ENCODE measurements around the gene SIK3. TPM values are rescaled to one million over a fixed set of nuclear protein-coding genes. Genes with fewer than 3 reads are reported as not detected.

SIK3 gene
- total RNA-seq, 4 donors from 2014 or later: 58.8 to 85.8 (median 59.8) TPM

GRCh38 chr11:116946414-116946813 lies 151.8 kb downstream of the SIK3 start:
- no peak for DNase-seq
- no peaks in the 10 kb centered on the region for H3K4me1 ChIP-seq
- no peak overlapping the region for H3K4me3 ChIP-seq
- no peak overlapping the region for H3K27ac ChIP-seq
- no peak for TF ChIP-seq CTCF (IDR thresholded peaks at IDR 0.05)
- no peak for TF ChIP-seq POLR2A (IDR thresholded peaks at IDR 0.05)
- no peaks in the 10 kb centered on the region for H3K9me3 ChIP-seq
- H3K27me3 ChIP-seq: no peaks in the 10 kb centered on the region
- H3K36me3 ChIP-seq: peaks cover 0 to 16% (median 0%) of the 10 kb centered on the region in 3 donors

- Histone ChIP-seq H3K4me1 (no peaks in the 10 kb centered on the region), H3K36me3 (no peaks in the 10 kb centered on the region), H3K27me3 (no peaks in the 10 kb centered on the region), H3K9me3 (no peaks in the 10 kb centered on the region), H3K4me3 (no peak overlapping the region), H3K27ac (no peak overlapping the region)
- no peak for TF ChIP-seq POLR2A (IDR thresholded peaks at IDR 0.05)
- no peak for TF ChIP-seq CTCF (IDR thresholded peaks at IDR 0.05)
- no peak for DNase-seq
Observed at GRCh38 chr11:116939499-116939898, 158.7 kb downstream of the SIK3 start.

GRCh38 chr11:116938471-116939070 lies 159.7 kb downstream of the SIK3 start:
- H3K4me1 ChIP-seq: no peaks in the 10 kb centered on the region
- no peaks in the 10 kb centered on the region for H3K9me3 ChIP-seq
- H3K36me3 ChIP-seq: no peaks in the 10 kb centered on the region
- TF ChIP-seq CTCF (IDR thresholded peaks at IDR 0.05) (no peak), POLR2A (IDR thresholded peaks at IDR 0.05) (no peak)
- H3K27ac ChIP-seq: no peak overlapping the region
- DNase-seq: no peak
- no peak overlapping the region for H3K4me3 ChIP-seq
- H3K27me3 ChIP-seq: no peaks in the 10 kb centered on the region

GRCh38 chr11:116936754-116937446 lies 161.3 kb downstream of the SIK3 start:
- H3K27me3 ChIP-seq: no peaks in the 10 kb centered on the region
- no peak overlapping the region for H3K27ac ChIP-seq
- no peak overlapping the region for H3K4me3 ChIP-seq
- no peaks in the 10 kb centered on the region for H3K36me3 ChIP-seq
- no peak for TF ChIP-seq CTCF (IDR thresholded peaks at IDR 0.05)
- no peak for TF ChIP-seq POLR2A (IDR thresholded peaks at IDR 0.05)
- no peaks in the 10 kb centered on the region for H3K9me3 ChIP-seq
- peaks cover 0 to 2% (median 0%) of the 10 kb centered on the region in 4 donors for H3K4me1 ChIP-seq
- no peak for DNase-seq

- TF ChIP-seq POLR2A (IDR thresholded peaks at IDR 0.05) (no peak), CTCF (IDR thresholded peaks at IDR 0.05) (no peak)
- H3K27ac ChIP-seq: no peak overlapping the region
- no peaks in the 10 kb centered on the region for H3K36me3 ChIP-seq
- no peak for DNase-seq
- no peaks in the 10 kb centered on the region for H3K9me3 ChIP-seq
- H3K4me3 ChIP-seq: no peak overlapping the region
- peaks cover 0 to 14% (median 6%) of the 10 kb centered on the region in 4 donors for H3K4me1 ChIP-seq
- no peaks in the 10 kb centered on the region for H3K27me3 ChIP-seq
Observed at GRCh38 chr11:116935514-116935913, 162.7 kb downstream of the SIK3 start.
